ENCODE results near the gene ARMC2.
"Not testable (repeated sequence)": the region's sequence is repeated elsewhere in the genome, so short reads cannot be mapped to it uniquely, and the experiment has no call there.

The ARMC2 gene

GRCh38 chr6:108873971-108874370 lies 25.7 kb downstream of the ARMC2 start:
- DNase-seq, result no peak

- DNase-seq, result no peak
These were observed 26.4 kb downstream of the ARMC2 start for GRCh38 chr6:108874470-108875160.

GRCh38 chr6:108875161-108875555 lies 26.9 kb downstream of the ARMC2 start:
- no peak for DNase-seq

- no peak for DNase-seq
These were observed 29.0 kb downstream of the ARMC2 start for GRCh38 chr6:108877046-108877751.

GRCh38 chr6:108878942-108879341 lies 30.7 kb downstream of the ARMC2 start:
- no peak for DNase-seq

- no peak for DNase-seq
These were observed 35.0 kb downstream of the ARMC2 start for GRCh38 chr6:108883172-108883571.

- no peak for DNase-seq
These were observed 36.2 kb downstream of the ARMC2 start for GRCh38 chr6:108884211-108885059.

GRCh38 chr6:108888052-108888451 lies 39.8 kb downstream of the ARMC2 start:
- DNase-seq, result no peak

GRCh38 chr6:108888745-108889144 lies 40.5 kb downstream of the ARMC2 start:
- no peak for DNase-seq

- DNase-seq, result not testable (repeated sequence)
These were observed 42.7 kb downstream of the ARMC2 start for GRCh38 chr6:108890898-108891297.

GRCh38 chr6:108895571-108895970 lies 47.3 kb downstream of the ARMC2 start:
- no peak for DNase-seq

- DNase-seq, result no peak
These were observed 48.0 kb downstream of the ARMC2 start for GRCh38 chr6:108896111-108896661.

GRCh38 chr6:108897371-108897770 lies 49.1 kb downstream of the ARMC2 start:
- no peak for DNase-seq

- no peak for DNase-seq
These were observed 54.2 kb downstream of the ARMC2 start for GRCh38 chr6:108902382-108902792.

- no peak for DNase-seq
These were observed 55.6 kb downstream of the ARMC2 start for GRCh38 chr6:108903796-108904195.

GRCh38 chr6:108904741-108905140 lies 56.5 kb downstream of the ARMC2 start:
- DNase-seq, result no peak

- no peak for DNase-seq
These were observed 66.2 kb downstream of the ARMC2 start for GRCh38 chr6:108914235-108915022.

- DNase-seq, result no peak
These were observed 67.0 kb downstream of the ARMC2 start for GRCh38 chr6:108915258-108915657.

- DNase-seq, result no peak
These were observed 67.9 kb downstream of the ARMC2 start for GRCh38 chr6:108916026-108916686.

- DNase-seq, result no peak
These were observed 72.5 kb downstream of the ARMC2 start for GRCh38 chr6:108920751-108921150.

GRCh38 chr6:108921547-108922361 lies 73.5 kb downstream of the ARMC2 start:
- peak; percentile 22 for DNase-seq
